Measurements from ENCODE around the gene VWCE.

Gene VWCE

DNA sequence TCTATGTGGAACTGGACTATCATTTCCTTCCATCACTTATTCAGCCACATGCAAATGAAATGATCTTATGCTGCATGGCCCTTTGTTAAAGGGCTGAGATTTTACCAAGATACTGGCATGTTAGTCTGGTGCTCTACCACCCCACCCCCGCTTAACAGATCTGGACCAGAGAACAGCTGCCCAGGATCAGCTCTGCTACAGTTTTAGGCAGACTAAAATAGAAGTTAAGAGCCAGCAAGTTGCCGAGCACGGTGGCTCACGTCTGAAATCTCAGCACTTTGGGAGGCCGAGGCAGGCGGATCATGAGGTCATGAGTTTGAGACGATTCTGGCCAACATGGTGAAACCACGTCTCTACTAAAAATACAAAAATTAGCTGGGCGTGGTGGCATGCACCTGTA is 33.2 kb upstream of the VWCE start:
- no peak for DNase-seq

- no peak for DNase-seq
Observed at GRCh38 chr11:61327669-61328071, 32.6 kb upstream of the VWCE start.

DNA sequence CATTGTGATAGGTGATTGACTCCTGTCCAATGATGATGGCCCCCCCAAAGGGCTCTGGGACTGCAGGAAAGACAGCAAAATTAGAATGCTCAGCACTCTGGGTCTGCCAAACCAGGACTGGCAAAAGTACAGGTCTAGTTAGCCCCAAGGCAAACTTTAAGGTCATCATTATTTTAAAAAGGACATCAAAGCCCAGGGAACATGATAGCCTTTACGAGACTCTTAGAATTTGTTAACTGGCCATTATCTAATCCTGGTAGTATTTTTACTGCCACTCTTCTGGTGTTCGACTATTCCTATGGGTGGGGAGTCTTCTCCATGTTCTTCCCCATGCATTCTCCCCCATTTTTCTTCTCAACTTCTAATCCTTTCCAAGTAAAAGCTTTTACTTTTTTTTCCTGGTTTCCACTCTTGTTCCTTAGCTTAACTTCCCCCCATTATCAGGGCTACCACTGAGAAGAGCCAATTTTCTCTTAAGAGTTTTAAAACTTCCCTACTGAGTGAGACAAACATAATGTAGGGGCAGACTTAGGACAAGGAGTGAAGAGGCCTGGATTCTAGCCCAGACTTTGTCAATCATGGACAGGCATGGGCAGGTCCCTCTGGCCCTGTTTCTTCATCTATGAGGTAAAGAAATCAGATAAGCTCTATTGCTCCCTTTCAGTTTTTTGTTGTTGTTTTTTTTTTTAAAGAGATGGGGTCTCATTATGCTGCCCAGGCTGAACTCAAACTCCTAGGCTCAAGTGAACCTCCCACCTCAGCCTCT is 30.7 kb upstream of the VWCE start:
- DNase-seq: no peak

GRCh38 chr11:61315260-61315659 is 20.1 kb upstream of the VWCE start:
- DNase-seq: no peak

DNA sequence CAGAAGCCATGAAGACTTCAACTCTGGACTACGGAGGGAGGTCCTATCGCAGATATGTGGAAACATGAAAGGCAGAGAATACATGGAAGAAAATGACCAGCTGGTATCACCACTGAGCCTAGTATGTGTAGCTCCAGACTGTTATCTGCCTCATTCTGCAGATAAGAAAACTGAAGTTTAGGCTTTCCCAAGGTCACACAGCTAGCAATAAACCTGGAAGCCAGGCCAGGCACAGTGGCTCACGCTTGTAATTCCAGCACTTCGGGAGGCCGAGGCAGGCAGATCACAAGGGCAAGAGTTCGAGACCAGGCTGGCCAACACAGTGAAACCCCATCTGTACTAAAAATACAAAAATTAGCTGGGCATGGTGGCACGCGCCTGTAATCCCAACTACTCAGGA is 15.6 kb upstream of the VWCE start:
- DNase-seq: no peak

DNA sequence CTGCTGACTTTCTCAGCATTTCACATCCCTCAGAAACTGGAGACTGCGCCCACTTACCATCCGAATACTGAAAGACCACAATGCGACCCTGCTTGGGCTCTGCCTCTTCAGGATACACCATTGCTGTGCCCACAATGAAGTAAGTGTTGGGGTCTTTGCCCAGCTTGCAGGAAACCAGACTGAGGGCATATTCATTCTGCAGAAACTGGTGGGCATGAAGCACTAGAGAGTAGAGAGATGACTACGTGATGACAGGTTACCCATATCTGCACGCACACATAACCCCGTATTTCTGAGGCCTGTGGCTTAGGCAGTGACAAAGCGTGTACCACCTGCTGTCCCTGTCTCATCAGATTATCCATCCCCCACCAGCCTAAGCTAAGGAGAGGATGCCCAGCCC is 14.6 kb upstream of the VWCE start:
- no peak for DNase-seq

DNA sequence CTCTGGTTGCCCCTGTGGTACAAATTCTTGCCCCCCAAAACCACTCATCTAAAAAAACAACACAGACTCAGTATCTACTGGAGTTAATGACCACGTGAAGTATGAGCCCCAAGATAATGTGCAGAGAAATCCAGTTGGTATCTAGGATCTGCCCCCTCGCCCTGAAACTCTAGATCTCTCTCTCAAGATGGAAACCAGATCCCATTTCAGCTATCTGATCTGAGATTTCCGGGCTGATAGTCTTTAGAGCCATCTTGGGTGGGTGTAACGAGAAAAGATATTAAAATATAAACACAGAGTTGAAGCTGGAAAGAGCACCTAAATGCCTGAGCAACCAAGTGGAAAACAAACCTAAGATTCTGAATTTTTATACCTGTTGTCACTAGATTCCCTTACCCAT is 14.0 kb upstream of the VWCE start:
- no peak for DNase-seq

DNA sequence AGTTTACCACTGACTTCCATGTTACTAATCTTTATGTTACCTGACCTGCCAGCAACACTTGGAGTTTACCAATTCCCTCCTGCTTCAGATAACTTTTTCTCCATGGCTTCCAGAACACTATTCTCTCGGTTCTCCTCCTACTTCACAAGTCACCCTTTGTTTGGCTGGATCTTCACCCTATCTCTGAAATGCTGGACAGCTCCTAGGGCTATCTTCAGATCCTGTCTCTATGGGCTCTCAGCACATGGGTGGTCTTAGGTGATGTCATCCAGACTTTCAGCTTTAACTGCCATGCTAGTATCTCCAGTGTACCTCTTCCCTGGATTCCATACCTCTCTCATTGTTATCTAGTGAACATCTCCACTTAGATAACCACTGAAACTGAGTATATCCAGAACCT is 12.2 kb upstream of the VWCE start:
- no peak for DNase-seq

DNA sequence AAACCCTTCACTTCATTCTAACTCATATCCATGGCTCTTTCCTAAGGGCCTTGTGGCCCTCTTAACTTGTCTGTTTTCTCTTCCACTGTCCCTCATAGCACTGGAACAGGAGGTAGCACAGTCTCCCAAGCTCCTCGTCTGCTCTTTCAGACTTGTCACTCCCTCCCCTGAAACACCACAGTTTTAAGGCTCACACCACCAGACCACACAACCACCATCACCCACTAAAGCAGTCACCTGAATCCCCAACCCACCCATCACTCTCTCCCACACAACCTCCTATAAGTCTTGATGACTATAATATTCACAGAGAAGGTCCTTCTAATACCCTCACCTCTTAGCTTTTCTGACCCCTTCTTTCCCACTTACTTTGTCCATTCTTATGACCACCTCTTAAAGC is 11.1 kb upstream of the VWCE start:
- no peak for DNase-seq

DNA sequence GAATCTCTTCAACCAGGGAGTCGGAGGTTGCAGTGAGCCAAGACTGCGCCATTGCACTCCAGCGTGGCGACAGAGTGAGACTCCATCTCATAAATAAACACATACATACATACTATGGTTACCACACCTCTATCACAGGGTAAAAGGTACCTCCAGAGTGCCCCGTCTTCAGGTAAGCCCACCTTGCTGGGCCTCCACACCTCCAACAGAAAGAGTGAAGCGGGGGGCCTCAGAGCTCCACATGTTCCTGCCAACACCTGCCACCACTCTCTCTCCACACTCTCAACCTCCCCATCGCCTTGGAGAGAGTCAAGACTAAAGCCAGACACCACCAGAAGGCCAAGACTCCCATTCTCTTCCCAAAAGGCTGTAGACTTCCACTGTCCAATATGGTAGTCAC is 10.3 kb upstream of the VWCE start:
- DNase-seq: no peak

DNA sequence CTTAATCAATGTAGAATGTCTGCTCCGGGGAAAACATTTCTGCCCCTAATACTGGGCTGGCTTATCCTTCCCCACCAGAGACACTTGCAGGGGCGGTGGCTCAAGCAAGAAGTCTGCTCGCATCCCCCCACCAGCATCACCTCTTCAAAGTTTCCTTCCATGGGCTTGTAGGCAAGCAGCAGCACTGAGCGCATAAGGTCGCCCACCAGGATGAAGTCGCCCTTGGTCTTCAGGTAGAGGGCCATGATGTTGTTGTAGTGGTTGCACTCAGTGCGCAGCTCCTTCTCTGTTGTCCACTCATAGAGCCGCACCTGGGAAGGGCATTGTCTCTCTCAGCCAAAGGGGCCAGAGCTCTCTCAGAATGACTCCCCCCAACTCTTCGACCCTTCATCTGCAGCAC is 8.6 kb upstream of the VWCE start:
- no peak for DNase-seq

DNA sequence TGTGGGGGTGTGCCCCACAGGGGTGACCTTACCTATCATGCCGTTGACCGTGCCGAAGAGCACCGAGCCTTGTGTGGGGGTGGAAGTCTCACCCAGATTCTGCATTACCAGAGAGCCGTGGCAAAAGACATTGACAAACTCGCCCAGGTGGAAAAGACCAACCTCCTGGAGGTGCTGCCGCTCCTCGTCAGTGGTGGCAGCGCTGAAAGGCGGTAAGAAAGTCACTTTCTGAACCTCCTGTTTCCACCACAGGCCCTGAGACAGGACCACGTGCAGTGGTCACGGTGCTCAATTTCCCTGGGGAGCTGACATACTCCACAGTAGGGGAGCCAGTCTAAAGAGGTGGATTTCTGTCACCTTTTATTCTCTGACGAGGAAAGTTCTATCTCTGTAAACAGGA is 7.4 kb upstream of the VWCE start:
- DNase-seq: no peak

DNA sequence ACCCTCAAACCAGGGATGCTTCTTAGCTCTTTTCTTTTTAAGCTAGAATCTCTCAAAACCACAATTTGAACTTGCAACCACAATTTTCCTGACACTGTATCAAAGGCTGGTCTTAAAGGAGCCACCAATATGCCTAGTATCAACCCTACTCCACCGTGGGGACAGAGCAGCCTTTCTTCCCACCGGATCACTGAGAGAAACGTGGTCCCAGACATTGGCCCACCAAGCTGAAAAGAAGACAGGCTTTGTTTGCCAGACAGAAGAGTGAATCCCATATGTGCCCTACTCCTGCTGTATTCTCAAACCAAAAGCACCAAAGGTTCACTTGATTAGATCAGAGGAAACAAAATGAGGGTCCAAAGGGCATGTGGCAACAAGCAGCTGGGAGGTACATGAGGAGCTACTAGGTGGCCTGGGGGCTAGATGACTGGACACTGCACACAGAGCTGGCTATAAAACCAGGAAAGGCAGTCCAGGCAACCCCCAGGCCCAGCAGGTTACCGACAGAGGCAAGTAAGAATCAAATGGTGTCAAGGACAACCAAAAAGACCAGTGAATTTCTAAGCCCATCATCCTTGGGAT is 3.6 kb upstream of the VWCE start:
- no peak for DNase-seq

DNA sequence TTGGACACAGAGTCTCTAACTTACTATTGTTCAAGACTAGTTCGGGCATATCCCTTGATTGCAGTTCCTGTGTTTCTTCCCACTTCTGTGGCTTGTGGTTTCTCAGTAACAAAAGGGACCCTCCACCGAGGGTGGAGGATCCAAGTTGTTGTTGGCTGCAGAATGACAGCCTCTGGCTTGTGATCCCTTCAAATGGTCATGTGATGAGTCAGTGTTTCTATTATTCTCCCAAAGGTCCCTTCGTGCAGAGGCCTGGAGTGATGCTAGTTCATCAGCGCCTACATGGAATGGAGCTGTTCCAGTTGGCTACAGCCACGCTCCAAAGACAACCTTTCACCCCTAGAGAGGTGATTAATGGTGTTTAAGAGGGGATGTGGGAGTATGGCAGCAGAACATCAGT is 2.6 kb upstream of the VWCE start:
- DNase-seq: no peak

- DNase-seq: no peak
Observed at GRCh38 chr11:61297341-61297740, 2.2 kb upstream of the VWCE start.

DNA sequence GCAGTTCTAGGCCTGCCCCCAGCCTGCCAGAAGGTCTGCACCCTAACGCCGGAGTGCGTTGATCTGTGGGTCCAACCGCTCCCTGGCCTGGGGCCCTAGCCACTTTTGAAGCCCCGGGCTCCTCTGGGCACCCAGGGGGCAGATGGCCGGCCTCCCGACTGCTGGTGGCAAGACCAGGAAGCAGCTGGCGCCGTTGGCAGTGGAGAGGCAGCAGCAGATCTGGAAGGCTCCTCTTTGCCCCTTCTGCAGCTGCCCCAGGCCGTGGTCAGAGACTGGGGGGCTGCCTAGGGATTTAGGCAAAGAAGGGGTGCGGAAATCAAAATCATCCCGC is 445 bp upstream of the VWCE start:
- DNase-seq: no peak

DNA sequence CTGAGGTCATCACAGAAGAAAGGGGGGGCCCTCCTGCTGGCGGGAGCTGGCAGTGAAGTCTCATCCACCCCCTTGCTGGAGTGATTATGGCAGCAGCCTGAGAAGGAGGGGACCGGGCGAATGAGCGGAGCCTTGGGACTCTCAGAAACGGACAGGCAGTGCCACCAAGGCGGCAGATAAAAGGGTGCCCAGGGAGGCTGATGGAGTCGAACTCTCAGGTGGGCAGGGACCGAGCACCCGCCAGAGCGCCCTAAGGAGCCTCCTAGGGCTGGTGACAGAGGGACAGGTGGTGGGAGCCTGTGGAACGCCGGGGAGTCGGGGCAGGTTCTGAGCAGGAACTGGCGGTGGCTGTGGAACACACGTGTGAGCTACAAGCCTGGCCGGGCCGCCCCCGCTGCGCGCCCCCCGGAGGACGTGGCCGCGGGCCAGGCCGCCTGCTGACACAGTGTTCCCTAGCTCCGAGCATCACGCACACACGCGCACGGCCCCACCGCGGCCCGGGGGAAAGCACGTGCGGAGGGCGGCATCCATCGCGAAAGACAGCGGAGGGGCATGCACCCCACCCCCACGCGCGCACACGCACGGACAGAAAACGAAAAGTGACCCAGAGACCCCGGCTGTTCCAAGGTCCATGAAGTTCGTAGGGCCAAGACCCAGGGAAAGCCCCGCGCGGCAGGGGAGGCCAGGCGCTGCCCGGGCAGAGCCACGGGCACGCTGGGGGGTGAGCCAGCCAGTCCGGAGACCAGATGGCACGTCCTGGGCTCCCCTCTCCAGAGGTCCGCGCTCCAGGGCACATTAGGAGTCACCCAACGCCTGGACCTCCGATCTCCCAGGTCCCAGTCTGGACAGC is 1.0 kb downstream of the VWCE start:
- DNase-seq: no peak

- DNase-seq: no peak
Observed at GRCh38 chr11:61292356-61292755, 2.8 kb downstream of the VWCE start.

DNA sequence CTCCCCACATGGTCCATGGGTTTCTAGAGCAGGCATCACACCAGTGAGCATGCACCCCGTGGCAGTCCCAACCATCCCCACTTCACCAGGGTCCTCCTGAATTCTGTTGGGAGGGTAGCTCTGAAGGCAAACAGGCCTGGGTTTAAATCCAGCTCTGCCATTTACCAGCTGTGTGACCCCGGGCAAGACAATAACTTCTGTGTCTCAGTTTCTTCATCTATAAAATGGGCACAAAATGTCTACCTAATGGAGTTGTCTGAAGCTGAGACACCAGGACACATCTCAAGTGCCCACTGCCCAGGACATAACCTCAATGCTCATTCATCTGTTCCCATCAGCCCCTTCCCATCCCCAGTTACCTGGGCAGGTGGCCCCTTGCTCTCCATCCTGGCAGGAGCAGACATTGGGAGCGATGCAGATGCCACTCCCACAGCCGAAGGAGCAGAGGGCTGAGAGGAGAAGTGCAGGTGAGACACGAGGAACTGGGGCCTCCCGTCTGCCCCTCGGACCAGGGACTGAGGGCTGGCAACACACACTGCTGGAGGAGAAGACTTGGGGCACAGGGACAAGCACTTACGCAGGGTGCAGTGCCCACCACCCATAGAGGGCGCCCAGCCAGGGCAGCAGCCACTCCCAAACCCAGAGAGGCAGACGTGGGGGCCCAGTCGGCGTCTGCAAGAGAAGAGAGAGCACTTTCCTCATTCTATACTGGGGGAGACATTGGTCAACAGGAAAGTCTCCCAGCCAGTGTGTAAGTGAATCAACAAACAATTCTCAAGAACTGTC is 4.0 kb downstream of the VWCE start:
- DNase-seq: no peak

DNA sequence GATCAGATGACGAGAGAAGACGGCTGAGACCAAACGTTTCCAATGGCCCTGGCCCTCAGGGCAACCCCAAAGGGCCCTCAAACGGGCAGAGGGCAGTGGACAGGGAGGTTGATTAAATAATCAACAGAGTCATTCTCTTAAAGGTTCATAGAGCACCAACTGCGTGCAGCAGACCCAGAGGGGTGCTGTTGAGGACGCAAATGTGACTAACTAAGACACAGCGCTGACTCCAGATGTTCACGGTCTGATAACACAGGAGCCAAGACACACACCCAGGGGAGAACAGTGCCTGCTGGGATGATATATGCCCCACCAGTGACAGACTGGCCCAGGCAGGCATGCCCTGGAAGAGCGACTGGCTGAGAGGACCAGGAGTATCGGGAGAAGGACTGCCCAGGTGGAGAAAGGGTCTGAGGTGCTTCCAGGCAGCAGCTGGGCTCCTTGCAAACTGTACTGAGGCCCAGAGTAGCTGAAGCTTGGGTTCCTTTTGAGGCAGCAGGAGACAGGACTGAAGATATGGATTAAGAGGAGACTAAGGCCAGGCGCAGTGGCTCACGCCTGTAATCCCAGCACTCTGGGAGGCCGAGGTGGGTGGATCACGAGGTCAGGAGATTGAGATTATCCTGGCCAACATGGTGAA is 7.7 kb downstream of the VWCE start:
- DNase-seq: no peak

DNA sequence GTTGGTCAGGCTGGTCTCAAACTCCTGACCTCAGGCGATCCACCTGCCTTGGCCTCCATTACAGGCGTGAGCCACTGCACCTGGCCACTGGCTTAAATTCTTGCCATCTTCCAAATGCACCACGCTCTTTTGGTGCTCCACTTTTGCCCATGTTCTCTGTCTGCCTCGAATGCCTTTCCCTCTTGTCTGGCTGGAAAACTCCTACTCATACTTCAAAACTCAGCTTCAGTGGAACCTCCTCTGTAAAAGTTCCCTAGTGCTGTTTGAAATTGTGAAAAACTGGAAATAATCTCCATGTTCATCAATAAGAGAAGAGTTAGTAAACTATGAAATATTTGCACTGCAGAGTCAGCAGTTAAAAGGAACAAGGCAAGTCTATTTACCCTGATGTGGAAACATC is 11.5 kb downstream of the VWCE start:
- no peak for DNase-seq

GRCh38 chr11:61281581-61282250 is 13.4 kb downstream of the VWCE start:
- no peak for DNase-seq

All from NK-92 treated with Interleukin-12 subunit alpha and Interleukin-12 subunit beta, amount 100 ng/mL, for 24 hours (cell line).